HG03469 (cell line): ENCODE measurements around the gene RBM33.

Source experiments
- ATAC-seq: cut with Tn5 transposase; IDR thresholded peaks from one replicate; pipeline ENCODE4 v1.9.1; 2021; ENCODE audit warnings: mild to moderate bottlenecking, moderate library complexity, moderate number of reproducible peaks; ENCODE audit not compliant: unreplicated experiment

The RBM33 gene

GRCh38 chr7:155792315-155792960 lies 148.0 kb downstream of the RBM33 start:
- ATAC-seq: no peak

GRCh38 chr7:155792999-155793560 lies 148.6 kb downstream of the RBM33 start:
- ATAC-seq: no peak

GRCh38 chr7:155793720-155794119 lies 149.3 kb downstream of the RBM33 start:
- ATAC-seq: no peak

- no peak for ATAC-seq
Measured at GRCh38 chr7:155794196-155794595, 149.7 kb downstream of the RBM33 start.

- no peak for ATAC-seq
Measured at GRCh38 chr7:155795401-155795800, 150.9 kb downstream of the RBM33 start.

GRCh38 chr7:155795951-155796350 lies 151.5 kb downstream of the RBM33 start:
- no peak for ATAC-seq

GRCh38 chr7:155796381-155797261 lies 152.2 kb downstream of the RBM33 start:
- no peak for ATAC-seq

GRCh38 chr7:155797262-155798250 lies 153.1 kb downstream of the RBM33 start:
- ATAC-seq: no peak

- ATAC-seq: no peak
Measured at GRCh38 chr7:155798673-155799439, 154.4 kb downstream of the RBM33 start.

- ATAC-seq: no peak
Measured at GRCh38 chr7:155799514-155799913, 155.1 kb downstream of the RBM33 start.

GRCh38 chr7:155800301-155800700 lies 155.8 kb downstream of the RBM33 start:
- ATAC-seq: no peak

- ATAC-seq: no peak
Measured at GRCh38 chr7:155800741-155801267, 156.3 kb downstream of the RBM33 start.

GRCh38 chr7:155802291-155802690 lies 157.8 kb downstream of the RBM33 start:
- no peak for ATAC-seq

GRCh38 chr7:155802906-155803417 lies 158.5 kb downstream of the RBM33 start:
- ATAC-seq: no peak

GRCh38 chr7:155803418-155804376 lies 159.2 kb downstream of the RBM33 start:
- ATAC-seq: no peak

GRCh38 chr7:155804431-155804831 lies 160.0 kb downstream of the RBM33 start:
- ATAC-seq: no peak

- no peak for ATAC-seq
Measured at GRCh38 chr7:155804897-155805825, 160.7 kb downstream of the RBM33 start.

- no peak for ATAC-seq
Measured at GRCh38 chr7:155805826-155806095, 161.3 kb downstream of the RBM33 start.
